NK-92 treated with Interleukin-12 subunit alpha and Interleukin-12 subunit beta, amount 100 ng/mL, for 24 hours (cell line): ENCODE data around the gene PITPNM3.

ENCODE experiments used
- DNase-seq: peaks from one replicate; lab custom pipeline; 2025; lab: John Stamatoyannopoulos, UW

The PITPNM3 gene

DNA sequence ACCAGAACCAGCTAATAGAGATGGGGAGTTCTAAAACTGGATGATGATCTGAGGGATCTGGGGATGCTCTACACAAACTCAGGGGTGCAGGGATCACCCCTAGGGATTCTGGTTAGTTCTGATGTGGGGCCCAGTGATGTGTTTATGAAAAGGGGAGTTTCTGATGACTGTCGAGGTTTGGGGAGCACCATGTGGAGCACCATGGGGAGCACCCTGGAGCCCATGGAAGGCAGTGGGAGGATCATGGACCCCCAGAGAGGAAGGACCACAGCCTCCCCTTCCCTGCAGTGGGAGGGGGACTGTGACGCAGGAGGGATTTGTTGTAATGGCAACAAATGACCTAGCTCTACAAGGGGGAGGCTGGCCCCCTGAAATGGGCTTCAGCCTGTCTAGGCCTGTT lies 93.7 kb downstream of the PITPNM3 start:
- no peak for DNase-seq

DNA sequence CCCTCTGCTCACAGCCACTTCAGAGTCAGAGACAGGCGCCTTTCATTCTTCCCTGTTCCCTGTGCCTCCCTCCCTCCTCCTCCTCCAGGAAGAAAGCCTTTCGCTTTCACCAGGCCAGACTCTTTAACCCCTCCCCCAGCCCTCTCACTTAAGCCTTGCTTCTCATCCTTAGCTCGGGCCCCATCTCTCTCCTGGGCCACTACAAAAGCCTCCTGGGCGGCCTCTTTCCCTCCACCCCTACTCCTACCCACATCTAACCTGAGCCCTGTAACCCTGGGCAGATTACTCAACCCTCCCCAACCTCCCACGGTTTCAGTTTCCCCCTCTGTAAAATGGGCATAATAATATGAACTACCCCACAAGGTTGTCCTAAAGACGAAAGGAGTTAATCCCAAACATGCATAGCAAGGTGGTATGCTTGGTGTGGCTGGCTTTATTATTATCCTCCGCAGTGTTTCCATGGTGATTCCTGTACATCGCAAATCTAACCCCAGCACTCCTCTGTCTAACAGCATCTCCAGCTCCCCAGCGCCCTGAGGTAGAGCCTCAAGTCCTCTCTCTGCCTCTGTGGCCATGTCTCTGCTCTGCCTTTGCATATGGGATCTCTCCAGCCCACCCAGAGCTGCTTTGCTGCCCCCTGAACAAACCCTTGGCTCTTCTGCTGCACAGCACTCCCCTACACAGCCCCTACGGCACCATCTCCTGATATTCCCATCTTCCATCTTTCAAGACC lies 94.4 kb downstream of the PITPNM3 start:
- DNase-seq = no peak

DNA sequence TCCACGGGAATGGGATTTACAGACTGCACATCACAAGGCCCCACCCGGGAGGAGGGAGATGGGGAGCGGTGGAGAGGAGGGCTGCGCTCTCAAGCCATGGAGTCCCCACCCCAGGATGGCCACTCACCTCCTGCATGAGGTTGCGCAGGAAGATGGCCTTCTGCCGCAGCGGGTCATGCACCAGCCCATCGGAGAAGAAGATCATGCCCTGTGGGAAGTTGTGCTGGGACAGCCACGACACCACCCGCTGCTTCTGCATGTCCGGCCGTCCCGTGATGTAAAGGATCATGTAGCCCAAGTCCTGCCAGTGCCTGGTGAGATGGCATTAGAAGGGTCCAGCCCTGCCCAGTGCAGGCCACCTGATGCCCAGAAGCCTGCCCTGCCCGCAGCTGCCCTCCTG lies 95.1 kb downstream of the PITPNM3 start:
- no peak for DNase-seq

DNA sequence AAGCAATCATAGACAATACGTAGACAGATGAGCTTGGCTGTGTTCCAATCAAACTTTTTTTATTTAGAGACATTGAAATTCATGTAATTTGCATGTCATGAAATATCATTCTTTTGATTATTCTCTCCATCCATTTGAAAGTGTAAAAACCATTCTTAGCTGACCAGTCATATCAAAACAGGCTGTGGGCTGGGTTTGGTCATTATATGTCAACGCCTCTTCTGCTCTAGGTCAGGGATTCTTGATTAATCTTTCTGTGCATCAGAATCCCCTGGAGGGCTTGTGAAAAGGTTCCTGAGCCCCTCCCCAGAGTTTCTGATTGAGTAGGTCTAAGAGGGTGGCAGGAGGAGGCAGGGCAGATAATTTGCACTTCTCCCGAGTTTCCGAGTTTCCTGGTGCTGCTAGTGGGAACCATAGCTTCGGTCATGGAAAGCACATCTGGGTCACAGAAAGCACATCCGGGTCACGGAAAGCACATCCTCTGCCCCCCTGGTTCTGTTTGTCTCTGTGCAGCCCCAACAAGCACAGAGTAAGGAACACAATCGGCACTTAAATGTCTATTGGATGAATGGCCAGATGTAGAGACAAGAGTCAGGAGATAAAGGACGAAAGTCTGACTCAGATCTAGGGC lies 95.7 kb downstream of the PITPNM3 start:
- DNase-seq = no peak

DNA sequence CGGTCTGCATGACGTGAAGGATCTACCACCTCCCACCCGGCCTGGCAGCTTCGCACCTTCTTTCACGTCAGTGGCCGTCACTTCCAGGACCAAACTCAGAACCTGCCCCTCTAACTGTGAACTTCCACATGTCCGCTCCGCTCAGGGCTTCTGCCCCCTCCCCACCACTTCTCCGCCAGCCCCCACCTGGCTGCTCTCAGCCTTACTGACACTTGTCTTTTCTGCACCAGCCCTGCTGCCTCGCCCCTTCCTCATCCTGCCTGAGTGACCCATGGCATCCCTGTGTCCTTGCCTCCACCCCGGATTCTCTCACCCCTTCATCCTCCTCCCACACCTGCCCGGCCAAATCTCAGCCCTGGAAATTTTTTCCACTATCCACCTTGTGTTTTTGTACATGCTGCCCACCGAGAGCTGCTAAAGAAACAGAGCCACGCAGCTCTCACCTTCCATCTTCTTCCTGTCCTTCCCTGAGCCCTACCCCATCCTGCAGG lies 97.8 kb downstream of the PITPNM3 start:
- DNase-seq = no peak

DNA sequence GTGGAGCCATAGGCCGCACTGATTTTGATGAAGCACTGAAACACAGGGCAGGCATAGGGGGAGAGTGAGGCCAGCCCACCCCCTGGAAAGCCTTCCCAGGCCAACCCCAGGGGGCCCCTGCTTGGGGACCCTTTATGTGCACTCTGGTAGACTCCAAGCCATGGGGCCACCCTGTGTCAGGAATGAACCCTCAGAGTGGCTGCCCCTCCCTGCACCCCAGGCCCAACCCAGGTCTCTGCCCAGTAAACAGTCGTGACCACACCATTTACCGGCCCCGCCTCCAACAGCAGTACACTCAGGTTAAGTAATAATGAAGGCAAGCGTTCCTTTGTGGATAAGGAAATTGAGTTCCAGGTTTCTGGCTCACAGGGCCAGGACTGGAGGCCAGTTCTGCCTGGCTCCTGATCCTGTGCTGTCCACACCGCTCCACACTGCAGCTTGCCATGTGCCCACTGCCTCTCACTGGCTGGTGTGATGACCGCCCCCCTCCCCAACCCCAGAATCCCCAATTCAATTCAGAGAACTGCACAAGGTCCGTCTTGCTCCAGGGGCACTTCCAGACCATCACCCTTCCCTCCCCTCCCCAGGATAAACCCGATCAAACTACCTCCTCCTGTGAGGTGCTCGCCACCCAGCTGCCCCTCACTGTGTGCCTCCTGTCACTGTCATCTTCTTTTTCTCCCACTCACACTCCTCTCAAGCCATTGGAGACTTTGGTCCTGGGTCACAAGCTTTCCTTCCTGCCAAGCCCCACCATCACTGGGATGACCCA lies 98.5 kb downstream of the PITPNM3 start:
- DNase-seq = no peak

DNA sequence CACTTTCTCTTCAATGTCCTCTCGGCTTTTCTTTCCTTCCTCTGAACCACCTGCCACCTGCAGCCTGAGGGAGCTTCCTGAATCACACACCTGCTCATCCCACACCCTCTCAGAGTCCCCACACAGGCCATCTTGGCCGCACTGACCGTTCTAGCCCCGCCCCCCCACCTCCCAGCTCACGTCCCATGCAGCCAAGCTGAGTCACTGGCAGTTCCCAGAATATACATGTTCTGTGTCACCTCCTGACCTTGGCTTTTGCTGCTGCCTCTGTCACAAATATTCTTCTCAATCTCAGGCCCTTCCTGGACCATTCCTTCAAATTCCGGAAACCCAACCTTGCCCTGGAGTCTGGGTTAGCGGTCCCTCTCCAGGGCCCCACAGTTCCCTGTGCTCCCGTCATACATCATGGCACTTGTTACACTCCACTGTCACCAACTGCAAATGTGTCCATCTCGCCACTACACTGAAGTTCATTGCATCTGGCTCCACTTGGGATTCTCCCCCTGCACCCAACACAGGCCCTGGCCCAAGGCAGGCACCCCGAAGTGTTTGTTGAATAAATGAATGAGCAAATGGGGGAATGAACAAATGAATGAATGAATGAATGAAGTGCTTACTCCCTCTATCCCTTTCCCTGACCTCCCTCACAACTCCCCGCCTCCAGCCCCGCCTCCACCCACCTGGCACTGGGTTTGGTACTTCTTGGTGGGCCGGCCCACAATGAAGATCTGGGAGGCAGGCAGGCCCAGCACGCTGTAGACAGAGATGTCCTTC lies 99.3 kb downstream of the PITPNM3 start:
- DNase-seq = no peak

DNA sequence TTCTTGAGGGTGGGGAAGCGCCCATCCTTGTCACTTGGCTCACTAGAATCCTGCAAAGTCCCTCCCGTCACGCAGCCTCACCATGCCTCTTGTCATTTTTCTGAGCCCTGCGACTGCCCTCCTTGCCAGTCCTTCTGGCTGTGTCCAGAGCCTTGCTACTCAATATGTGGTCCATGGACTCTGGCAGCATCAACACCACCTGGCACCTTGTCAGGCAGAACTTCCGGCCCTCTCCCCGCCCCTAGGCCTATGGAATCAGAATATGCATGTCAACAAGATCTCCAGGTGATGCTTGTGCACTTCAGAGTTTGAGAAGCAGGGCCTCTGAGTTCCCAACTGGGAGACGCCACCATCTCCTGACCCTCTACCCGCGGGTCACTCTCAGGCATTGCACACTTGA lies 100.0 kb downstream of the PITPNM3 start:
- DNase-seq = no peak

DNA sequence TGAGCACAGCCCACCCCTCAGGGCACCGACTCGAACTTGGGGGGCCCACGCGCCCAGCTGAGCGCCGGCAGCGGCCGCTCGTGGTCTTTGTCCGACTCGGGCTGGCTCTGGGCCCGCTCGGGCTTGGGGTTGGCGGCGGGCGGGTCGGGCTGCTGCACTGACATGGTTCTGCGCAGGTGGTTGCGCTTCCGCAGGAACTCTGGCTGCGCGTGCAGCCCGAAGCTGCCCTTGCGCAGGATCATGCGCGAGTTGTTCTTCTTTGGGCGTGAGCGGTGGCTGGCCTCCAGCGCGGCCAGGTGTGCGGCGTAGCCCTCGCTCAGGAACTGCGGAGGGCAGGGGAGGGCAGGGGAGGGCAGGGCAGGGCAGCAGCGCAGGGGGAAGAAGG lies 101.0 kb downstream of the PITPNM3 start:
- DNase-seq = no peak

DNA sequence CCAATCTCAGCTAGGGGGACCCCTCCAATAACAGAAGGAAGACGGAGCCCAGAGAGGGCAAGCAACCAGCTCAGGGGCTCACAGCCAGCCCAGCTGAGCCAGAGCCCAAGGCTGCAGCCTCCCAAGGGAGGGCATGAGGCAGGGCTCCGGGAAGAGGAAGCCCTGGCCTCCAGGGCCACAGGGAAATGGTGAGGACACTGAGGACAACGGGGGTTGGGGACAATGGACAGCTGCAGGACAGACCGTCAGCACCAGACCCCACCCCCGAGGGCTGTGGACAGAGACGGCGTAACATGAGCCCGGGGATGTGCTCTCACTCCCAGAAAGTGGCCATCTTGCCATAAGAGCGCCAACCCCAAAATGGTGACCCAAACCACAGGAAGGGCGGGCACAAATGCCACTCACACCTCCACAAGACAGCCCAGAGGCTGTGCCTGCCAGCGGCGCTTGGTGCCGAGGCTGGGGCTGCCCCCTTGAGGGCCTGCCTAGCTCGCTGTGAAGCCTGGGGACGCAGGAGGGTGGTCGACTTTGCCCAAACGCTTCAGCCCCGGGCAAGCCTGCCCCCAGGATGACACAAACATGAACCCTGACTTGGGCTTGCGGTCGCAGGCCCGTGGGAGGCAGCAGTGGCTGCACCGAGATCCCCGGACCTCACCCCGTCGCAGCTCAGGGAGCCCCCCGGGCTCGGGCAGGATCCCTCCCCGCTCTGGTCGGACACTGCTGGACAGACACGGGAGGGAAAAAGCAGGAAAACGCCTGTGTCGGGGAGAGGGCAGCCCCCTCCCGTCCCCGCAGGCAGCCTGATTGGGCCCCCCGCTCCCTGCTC lies 101.6 kb downstream of the PITPNM3 start:
- DNase-seq = no peak

DNA sequence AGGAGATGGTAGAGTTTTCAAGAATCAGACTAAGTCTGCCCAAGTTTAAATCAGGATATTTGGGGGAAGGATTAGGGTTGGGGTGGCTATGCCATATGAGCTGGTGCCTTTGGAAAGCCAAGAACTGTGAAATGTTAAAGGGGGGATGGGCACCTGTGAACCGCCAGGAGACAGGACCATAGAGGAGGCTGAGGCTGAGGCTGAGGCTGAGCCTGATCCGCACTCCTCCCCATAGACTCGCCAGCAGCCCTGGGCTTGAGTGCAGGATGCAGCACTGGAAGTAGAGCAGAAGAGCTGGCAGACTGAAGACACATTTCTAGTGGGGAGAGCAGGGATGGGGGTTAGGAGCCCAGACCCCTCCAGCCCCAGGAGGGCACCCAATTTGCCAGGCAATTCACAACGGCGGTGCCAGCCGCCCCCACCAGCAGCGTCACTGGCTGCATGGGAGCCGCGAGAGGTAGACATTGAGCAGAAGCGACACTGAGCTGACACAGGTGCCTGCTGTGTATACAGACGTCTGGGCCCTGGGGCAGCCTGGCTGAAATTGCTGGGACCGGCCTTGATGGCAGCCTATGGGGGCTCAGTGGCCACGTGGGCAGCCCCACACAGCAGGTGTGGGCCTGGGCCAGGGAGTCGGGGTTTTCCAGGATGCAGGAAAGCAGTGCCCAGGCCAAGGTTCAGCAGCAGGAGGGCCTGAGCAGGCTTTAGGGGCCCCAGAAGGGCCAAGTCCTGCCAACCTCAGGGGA lies 102.9 kb downstream of the PITPNM3 start:
- DNase-seq = no peak

DNA sequence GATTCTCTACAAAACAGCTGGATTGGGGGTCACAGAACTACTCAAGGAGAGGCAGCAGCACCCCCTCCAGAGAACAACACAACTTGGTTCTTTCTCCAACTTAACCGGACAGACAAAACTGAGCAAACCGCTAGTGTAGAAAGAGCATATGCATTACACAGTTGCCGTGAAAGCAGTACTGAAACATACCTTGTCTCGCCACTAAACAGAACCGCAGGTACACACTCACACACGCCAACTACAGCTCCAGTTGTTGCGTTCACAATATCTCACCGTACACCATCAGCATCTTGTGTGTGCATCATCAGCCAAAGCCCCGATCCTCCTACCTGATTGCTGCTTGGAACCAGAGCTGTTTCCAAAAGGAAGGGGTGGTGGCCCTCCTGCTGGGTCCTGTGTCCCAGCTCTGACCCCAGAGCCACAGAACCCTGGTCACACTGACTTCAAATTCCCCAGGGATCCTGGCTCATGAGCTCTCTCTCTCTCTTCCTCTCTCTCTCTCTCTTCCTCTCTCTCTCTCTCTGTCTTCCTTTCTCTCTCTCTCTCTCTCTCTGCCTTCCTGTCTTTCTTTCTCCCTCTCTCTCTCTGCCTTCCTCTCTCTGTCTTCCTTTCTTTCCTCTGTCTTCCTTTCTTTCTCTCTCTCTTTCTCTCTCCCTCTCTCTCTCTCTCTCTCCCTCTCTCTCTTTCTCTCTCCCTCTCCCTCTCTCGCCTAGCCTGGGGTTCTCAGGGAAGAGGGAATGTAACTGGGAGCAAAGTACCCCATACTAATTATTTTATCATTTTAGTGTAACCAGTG lies 103.7 kb downstream of the PITPNM3 start:
- DNase-seq = no peak

DNA sequence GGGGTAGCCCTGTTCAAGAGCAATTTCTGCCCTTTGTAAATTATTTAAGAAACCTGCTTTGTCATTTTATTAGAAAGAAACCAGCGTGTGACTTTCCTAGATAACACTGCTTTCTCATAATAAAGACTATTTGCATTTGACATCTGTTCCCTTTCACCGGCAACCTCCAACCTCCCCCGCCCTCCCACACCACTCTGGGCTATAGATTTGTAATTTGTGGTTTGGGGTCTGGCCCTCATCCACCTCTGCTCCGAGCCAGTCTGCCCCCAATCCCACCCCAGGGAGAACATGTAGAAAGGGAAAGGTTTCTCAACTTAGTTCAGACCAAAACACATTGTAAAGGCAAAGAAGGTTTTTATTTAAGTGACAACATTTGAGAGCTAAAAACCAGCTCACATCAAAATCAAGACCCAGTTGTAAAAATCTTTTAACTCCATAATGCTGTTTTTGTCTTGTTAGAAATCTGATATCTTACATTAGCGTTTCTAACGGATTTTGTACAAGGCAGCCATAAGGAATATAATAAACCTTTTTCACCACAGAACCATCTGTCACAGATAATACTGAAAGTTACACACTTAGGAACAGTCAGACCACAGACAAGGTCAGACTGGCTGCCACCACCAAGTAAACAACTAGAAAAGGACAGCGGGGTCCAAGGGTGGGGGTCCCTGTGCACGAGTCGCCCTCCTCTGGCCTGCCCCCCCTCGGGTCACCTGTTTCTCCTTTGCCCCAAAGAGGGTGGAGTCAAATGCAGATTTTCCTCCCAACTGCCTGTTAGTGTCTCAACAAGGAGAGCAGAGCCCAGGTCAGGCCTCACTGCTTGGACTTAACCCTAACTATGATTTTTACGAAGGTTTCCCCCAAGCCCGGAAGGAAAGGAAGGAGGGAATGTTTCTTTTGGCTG lies 105.2 kb downstream of the PITPNM3 start:
- DNase-seq = no peak

DNA sequence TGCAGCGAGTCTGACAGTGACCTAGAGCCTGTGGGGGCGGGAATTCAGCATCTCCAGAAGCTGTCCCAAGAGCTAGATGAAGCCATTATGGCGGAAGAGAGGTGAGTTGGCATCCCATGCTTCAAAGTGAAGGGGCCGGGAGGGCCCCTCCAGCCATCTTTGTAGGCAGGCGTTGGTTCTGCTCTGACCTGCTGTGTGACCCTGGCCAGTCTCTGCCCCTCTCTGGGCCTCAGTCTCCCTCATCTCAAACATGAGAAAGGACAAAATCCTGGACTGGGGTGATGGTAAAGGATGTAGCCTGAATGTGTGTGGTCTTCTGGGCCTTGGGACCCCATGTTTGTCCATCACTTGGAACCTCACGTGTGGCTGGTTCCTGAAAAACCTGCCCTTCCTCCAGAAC lies 107.0 kb downstream of the PITPNM3 start:
- no peak for DNase-seq

DNA sequence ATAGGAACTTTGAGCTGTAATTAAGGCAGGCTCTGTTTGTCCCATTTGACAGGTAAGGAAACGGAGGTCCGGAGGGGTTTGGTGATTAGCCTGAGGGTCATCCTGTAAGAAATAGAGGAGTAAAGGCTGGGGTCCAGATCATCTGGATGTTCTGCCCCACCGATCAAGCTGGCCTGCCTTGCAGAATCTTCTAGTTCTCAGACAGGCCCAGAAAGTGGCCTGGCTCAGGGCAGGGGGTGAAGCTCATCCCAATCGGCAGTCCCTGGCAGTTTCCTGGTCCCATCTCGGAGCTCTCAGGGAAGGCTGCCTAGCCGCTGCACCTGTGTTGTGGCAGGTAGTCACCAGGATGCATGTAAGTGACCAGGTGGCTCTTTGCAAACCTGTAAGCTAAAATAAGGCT lies 107.9 kb downstream of the PITPNM3 start:
- no peak for DNase-seq

DNA sequence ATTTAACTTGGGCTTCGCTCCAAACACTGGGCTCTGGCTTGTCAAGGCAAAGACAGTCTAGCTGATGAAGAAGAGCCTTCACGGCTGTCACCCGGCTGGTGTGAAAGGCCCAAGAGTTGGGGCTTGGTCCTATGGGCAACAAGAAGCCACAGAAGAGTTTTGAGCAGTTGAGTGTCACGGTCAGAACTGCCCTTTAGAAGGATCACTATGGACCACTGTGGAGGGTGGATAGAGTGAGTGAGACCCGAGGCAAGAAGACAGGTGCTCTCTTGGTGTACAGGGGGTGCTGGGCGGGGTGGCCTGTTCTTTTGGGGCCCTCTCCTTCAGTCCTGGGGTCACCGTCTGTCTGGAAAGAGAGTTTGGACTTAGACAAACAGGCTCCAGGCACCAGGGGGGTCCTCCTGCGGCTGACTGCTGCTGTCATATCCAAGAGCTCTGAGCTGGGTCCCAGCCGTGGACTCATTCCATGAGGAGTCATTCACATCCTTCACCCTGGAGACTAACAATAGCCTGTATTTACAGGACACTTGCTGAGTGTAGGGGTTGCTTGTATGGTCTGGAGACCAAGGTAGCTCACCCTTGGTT lies 109.7 kb downstream of the PITPNM3 start:
- no peak for DNase-seq

DNA sequence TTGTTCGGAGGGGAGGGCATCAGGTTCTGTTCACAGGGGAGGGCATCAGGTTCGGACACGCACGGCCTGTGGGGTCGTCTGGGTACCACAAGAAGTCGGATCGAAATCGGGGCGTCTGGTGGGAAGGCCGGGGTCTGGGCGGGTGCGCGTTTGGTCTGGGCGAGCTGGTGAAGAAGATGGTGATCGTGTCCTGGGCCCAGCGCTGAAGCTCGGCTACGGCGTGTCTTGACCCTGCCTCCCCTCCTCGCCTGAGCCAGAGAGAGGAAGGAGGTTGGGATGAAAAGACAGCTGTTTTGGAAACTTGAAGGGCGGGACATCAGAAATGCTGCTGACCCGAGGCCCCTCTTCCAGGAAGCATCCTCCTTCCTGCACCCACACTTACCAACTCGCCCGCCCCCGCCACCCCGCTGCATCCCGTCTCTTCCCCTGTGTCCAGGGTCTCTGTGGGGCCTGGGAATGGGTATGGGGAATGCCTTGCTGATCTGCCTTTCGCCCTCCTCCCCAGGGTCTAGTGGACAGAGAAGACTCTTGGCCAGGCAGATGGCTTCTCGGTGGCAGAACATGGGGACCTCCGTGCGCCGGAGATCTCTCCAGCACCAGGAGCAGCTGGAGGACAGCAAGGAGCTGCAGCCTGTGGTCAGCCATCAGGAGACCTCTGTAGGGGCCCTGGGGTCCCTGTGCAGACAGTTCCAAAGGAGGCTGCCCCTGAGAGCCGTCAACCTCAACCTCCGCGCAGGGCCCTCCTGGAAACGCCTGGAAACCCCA lies 111.6 kb downstream of the PITPNM3 start:
- no peak for DNase-seq
